Measurements from ENCODE around the gene APOE. TPM values are rescaled to one million over a fixed set of nuclear protein-coding genes. Genes with fewer than 3 reads are reported as not detected.

Gene APOE
- total and polyA plus RNA-seq, 2 of the 8 experiments (the other 6 are each of a cell fraction or from before 2014, with no cell fraction given), result 629 to 1,258 TPM

DNA sequence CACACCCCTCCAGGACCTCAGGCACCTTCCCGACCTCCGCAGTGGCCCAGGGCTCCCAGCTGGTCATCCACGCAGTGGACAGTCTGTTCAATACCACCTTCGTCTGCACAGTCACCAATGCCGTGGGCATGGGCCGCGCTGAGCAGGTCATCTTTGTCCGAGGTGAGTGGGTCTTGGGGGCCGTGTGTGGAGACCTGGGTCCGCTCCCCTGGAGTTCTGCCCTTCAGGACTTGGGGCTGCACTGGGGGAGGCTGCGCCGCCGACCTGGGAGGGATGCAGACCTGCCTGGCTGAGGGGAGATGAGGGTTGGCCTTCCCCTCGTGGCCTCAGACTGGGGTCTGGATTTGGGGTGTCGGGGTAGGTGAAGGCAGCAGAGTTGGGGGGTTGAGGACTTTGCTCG is 31.3 kb upstream of the APOE start (continued):
- TF ChIP-seq, protein P1, sequence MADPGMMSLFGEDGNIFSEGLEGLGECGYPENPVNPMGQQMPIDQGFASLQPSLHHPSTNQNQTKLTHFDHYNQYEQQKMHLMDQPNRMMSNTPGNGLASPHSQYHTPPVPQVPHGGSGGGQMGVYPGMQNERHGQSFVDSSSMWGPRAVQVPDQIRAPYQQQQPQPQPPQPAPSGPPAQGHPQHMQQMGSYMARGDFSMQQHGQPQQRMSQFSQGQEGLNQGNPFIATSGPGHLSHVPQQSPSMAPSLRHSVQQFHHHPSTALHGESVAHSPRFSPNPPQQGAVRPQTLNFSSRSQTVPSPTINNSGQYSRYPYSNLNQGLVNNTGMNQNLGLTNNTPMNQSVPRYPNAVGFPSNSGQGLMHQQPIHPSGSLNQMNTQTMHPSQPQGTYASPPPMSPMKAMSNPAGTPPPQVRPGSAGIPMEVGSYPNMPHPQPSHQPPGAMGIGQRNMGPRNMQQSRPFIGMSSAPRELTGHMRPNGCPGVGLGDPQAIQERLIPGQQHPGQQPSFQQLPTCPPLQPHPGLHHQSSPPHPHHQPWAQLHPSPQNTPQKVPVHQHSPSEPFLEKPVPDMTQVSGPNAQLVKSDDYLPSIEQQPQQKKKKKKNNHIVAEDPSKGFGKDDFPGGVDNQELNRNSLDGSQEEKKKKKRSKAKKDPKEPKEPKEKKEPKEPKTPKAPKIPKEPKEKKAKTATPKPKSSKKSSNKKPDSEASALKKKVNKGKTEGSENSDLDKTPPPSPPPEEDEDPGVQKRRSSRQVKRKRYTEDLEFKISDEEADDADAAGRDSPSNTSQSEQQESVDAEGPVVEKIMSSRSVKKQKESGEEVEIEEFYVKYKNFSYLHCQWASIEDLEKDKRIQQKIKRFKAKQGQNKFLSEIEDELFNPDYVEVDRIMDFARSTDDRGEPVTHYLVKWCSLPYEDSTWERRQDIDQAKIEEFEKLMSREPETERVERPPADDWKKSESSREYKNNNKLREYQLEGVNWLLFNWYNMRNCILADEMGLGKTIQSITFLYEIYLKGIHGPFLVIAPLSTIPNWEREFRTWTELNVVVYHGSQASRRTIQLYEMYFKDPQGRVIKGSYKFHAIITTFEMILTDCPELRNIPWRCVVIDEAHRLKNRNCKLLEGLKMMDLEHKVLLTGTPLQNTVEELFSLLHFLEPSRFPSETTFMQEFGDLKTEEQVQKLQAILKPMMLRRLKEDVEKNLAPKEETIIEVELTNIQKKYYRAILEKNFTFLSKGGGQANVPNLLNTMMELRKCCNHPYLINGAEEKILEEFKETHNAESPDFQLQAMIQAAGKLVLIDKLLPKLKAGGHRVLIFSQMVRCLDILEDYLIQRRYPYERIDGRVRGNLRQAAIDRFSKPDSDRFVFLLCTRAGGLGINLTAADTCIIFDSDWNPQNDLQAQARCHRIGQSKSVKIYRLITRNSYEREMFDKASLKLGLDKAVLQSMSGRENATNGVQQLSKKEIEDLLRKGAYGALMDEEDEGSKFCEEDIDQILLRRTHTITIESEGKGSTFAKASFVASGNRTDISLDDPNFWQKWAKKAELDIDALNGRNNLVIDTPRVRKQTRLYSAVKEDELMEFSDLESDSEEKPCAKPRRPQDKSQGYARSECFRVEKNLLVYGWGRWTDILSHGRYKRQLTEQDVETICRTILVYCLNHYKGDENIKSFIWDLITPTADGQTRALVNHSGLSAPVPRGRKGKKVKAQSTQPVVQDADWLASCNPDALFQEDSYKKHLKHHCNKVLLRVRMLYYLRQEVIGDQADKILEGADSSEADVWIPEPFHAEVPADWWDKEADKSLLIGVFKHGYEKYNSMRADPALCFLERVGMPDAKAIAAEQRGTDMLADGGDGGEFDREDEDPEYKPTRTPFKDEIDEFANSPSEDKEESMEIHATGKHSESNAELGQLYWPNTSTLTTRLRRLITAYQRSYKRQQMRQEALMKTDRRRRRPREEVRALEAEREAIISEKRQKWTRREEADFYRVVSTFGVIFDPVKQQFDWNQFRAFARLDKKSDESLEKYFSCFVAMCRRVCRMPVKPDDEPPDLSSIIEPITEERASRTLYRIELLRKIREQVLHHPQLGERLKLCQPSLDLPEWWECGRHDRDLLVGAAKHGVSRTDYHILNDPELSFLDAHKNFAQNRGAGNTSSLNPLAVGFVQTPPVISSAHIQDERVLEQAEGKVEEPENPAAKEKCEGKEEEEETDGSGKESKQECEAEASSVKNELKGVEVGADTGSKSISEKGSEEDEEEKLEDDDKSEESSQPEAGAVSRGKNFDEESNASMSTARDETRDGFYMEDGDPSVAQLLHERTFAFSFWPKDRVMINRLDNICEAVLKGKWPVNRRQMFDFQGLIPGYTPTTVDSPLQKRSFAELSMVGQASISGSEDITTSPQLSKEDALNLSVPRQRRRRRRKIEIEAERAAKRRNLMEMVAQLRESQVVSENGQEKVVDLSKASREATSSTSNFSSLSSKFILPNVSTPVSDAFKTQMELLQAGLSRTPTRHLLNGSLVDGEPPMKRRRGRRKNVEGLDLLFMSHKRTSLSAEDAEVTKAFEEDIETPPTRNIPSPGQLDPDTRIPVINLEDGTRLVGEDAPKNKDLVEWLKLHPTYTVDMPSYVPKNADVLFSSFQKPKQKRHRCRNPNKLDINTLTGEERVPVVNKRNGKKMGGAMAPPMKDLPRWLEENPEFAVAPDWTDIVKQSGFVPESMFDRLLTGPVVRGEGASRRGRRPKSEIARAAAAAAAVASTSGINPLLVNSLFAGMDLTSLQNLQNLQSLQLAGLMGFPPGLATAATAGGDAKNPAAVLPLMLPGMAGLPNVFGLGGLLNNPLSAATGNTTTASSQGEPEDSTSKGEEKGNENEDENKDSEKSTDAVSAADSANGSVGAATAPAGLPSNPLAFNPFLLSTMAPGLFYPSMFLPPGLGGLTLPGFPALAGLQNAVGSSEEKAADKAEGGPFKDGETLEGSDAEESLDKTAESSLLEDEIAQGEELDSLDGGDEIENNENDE (IDR thresholded peaks at IDR 0.05; ENCODE audit: insufficient replicate concordance, low read length), result no peak
- TF ChIP-seq CBX8 (IDR thresholded peaks at IDR 0.05; ENCODE audit: borderline replicate concordance, low read depth, low read length) (no peak), MAFK (IDR thresholded peaks at IDR 0.05; ENCODE audit: low read depth, low read length) (no peak), SIRT6 (IDR thresholded peaks at IDR 0.05; ENCODE audit: low read length) (no peak), FOSL1 (IDR thresholded peaks at IDR 0.05; ENCODE audit: insufficient read depth, low read depth, low read length) (no peak), CBX5 (IDR thresholded peaks at IDR 0.05; ENCODE audit: low read depth, low read length) (no peak), HDAC2 (IDR thresholded peaks at IDR 0.05; ENCODE audit: borderline replicate concordance in 1 of 2, low read depth in 2 of 2, low read length in 2 of 2) (no peak), SRF (IDR thresholded peaks at IDR 0.05; ENCODE audit: low read depth, low read length) (no peak), JUN (IDR thresholded peaks at IDR 0.05; ENCODE audit: low read depth, low read length) (no peak), BACH1 (IDR thresholded peaks at IDR 0.05; ENCODE audit: low read length) (no peak), RBBP5 (IDR thresholded peaks at IDR 0.05; ENCODE audit: borderline replicate concordance, low read depth, low read length) (no peak)
- TF ChIP-seq, protein P2, sequence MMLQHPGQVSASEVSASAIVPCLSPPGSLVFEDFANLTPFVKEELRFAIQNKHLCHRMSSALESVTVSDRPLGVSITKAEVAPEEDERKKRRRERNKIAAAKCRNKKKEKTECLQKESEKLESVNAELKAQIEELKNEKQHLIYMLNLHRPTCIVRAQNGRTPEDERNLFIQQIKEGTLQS (IDR thresholded peaks at IDR 0.05; ENCODE audit: insufficient read depth, low read depth, low read length), result no peak

All from H1 (cell line).